ENCODE results near the gene PPP1R36. TPM values are rescaled to one million over a fixed set of nuclear protein-coding genes. Genes with fewer than 3 reads are reported as not detected.
"Not testable (repeated sequence)": the region's sequence is repeated elsewhere in the genome, so short reads cannot be mapped to it uniquely, and the experiment has no call there.

Gene PPP1R36
- polyA plus RNA-seq, 3 donors = 0.79 to 1.1 (median 1.0) TPM

DNA sequence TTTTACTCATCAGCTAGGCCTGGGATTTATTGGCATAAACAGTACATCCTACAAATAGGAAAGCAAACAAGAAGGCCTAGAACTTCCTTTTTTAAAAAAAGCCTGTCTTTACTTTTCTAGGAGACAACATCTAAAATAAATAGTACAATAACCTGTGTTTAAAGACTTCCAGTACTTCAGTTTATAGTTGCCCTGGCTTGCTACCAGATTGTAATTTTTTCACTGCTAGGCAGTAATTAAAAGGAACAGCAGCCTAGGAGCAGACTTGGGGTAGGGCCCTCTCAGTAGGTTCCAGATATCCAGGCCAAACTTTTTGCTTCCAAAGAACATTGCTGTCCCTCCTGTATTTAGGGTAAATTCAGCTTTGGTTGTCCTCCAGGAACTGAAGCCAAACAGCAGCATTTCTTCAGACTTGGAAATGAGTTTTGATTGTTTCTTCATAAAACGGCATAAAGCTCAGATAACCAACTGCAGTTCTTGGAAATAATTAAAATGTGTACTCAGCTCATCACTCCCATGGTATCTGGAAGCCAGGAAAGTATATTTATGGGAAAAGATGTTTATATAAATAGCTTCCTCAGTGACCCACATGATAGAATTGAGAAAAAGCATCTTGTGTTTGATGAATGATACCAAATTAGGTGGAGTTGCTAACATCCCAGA lies 61.7 kb downstream of the PPP1R36 start:
- DNase-seq (ENCODE audit: low read depth in 3 of 3, low spot score in 2 of 3) = no peak

DNA sequence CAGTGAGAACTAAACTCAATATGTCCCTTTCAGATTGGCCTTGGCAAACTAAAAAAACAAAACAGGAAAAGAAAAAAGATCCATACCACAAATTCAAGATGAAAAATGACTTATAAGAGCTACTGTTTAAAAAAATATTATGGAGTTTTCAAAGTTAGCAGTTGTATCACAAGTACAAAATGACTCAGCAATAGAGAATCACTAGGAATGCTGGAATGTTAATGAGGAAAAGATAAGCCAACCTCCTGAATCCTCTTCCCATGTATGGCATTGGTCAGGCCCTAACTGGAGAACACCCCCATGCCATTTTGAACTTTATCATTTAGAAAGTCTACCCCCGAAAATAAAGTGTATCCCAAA lies 62.2 kb downstream of the PPP1R36 start:
- DNase-seq (ENCODE audit: low read depth in 3 of 3, low spot score in 2 of 3) = no peak

DNA sequence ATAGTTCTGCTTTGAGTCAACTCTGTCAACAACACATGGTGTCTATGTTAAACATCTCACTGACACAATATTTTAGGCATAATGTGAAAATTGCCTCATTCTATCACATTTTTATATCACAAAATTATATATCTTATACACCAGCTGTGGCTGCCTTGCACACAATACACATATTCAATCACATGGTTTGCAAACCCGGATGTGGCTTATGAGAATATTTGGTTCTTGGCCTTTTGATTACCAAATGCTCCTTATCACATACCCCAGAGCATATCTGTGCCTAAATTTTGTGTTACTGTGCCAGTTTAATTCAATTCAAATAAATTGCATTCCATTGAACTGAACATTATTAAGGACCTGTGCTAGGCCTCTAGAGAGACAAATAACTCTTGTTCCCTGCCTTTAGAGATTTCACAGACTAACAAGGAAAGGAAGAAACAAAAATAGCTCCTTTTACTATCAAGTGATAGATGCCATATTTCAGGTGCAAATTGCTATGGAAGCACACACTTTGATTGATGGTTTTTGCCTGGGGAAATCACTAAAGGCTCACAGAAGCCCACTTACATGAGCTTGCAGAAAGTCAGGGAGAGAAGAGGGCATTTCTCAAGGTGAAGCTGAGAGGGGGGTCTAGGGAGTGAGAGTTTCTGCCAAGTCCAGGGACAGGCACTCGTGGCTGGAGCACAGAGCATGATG lies 63.4 kb downstream of the PPP1R36 start:
- DNase-seq (ENCODE audit: low read depth in 3 of 3, low spot score in 2 of 3) = no peak

DNA sequence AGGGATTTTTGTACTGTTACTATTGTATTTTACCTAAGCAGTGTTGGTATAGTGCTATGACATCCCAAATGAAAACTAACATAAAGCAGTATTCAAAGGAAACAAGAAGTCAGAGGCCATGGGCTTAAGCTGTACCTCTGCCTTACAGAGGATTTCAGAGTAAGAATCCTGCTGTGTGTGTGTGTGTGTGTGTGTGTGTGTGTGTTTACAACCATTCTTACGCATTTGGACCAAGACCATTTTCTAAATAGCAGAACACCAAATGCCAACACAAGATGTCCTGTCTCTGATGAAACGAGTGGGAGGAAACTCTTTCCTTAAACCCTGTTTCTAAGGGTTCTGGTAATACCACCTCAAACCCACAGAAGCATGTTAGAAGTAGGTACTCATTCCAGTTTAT lies 64.4 kb downstream of the PPP1R36 start:
- DNase-seq (ENCODE audit: low read depth in 3 of 3, low spot score in 2 of 3) = no peak

DNA sequence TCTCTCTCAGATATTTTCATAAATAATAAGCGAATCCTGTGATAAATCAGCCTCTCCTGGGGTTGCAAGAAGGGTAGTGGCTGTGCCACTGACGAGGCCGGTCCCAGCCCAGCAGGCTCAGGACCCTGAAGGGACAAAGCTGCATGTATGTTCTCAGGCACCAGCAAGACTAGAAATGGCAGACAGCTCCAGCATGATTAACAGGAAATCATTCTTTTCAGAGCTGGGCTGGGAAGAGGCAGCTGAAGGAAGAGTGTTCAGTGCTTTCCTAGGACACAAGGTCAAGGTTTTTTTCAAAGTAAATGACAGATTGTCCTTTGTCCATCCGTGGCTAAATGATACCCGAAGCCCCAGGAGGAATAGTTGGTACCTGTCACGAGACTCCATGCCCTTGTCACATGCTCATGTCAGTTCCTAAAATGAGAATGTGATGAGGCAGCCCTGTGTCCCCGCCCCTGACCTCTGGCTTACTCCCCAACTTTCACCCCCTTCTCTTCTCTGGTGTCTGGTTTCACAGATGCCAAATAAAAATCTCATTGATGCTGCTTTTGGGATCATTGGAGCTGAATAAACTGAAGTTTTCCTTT lies 65.1 kb downstream of the PPP1R36 start:
- DNase-seq (ENCODE audit: low read depth in 3 of 3, low spot score in 2 of 3) = no peak

DNA sequence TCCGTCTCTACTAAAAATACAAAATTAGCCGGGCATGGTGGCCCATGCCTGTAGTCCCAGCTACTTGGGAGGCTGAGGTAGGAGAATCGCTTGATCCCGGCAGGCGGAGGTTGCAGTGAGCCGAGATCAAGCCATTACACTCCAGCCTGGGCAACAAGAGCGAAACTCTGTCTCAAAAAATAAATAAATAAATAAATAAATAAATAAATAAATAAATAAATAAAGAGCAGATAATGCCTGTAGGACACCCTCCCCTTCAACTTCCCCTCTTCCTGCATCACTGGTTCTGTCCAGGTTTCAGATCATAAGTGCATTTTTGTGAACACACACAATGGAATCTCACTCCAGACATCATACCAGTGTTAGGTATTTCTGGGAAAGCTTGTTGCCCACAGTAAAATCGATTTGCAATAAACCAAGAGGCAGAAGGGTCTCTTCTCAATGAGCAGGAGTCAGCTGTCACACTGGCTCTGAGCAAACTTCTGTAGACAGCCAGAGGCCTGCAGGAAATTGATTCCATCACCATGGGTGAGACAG lies 68.2 kb downstream of the PPP1R36 start:
- DNase-seq (ENCODE audit: low read depth in 3 of 3, low spot score in 2 of 3) = not testable (repeated sequence)

DNA sequence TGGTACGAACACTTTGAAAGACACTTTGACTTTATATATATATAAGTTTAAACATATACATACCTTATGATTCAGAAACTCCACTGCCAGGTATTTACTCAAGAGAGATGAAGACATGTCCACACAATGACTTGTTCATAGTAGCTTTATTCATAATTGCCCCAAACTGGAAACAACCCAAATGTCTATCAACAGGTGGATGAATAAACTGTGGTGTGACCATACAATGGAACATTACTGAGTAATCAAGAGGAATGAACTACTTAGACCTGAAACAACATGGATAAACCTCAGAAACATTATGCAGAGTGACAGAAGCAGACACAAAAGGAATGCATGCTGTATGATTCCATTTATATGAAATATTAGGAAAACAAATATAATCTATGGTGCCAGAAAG lies 71.1 kb downstream of the PPP1R36 start:
- DNase-seq (ENCODE audit: low read depth in 3 of 3, low spot score in 2 of 3) = no peak

DNA sequence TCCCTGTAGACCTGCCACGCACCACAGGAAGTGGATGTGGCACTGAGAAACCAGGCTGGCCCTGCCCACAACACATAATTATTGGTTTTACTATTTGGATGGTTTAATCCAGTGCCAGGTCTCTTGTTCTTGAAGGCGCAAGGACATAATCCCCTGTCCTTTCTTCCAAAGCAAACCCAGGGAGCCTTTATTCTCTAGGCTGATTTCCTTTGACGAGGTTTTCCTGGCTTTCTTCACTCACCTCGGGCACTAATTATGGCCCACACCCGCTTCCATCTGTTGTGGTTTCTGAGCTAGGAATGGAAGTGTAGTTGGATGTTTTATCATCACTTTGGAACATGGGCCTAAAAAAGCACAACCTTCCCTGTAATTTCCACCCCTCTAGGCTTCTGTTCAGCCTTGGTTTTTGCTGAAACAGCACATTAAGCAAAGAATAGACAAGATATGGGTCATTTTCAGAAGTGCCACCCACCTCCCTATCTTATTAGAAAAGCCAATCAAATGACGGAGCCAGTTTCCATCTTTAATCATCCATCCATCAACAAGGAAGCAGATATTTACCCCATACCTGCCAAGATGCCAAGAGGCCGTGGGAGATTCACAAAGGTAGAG lies 73.9 kb downstream of the PPP1R36 start:
- no peak for DNase-seq (ENCODE audit: low read depth in 3 of 3, low spot score in 2 of 3)

DNA sequence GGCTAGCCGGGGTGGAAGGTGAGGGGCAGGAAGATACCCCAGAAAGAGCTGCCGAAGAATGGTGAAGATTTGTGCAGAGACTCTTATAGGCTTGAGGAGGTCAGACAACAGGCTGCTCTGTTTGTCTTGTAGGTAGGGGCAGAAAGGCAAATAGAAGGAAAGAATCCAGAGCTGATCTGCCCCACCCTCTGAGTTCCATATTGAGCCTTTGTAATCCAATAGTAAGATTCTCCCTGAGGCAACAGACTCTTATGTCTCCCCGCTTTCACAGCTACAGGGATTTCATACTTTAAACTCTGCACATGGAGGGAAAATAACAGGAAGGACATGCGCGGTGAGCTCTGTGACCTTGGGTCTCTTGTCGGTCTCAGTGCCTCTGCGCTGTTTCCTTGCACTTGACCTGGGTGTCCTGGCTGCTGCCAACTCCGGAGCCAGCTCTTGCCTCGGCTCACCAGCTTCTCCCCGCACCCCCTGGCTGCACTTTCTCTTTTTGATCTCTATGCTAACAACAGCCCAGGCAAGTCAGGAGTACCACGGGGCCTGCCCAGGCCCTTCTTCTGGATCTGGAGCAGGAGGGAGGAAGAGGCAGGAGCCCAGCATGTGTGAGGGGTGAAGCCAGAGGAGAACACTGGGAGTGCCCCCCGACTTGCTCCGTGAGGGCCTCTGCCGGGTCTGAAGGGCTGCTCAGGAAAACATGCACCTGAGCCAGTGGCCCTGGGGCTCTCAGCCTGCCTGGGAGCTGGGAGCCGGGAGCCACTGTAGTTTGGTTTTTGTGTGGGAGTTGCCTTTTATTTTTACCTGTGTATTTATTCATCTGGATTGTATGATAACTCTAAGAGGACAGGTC lies 75.8 kb downstream of the PPP1R36 start:
- DNase-seq (ENCODE audit: low read depth in 3 of 3, low spot score in 2 of 3) = no peak

DNA sequence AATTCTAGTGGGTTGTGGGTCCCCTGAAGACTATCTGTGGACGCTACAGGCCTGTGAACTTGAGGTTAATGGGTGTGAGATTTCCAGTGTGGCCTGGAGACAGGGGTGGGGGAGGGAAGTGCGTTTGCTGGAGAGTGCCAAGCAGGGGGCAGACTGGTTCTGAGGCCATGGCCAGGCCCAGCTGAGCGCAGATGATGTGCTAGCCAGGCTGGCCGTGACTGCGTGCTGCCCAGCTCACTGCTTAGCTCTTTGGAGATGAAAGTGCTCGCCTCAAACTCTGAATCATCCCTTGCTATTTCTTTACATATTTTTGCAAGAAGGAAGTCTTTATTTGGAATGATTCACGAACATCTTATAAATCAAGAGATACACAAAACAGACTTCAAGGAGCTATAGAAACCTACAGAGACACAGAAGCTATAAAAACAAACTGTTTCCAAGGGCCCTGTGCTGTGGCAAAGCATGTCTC lies 79.2 kb downstream of the PPP1R36 start:
- DNase-seq (ENCODE audit: low read depth in 3 of 3, low spot score in 2 of 3) = no peak

DNA sequence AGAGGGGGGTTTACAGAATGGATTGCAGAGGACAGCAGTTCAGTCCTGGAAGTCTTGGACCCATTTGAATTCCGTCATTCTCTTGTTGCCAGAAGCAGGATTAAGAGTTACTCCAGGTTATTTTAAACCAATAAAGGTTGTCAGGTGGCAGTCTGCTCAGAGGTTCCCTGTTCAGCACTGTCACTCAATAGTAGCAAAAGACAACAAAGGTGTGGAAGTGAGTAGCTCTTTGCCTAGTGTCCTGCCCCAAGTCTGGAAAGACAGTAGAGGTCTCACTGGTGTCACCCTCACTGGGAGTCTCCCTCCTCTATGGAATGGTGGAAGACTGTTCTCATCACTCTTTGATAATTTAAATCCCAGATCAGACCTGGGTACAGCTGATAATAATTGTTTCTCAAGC lies 81.0 kb downstream of the PPP1R36 start:
- DNase-seq (ENCODE audit: low read depth in 3 of 3, low spot score in 2 of 3) = no peak

DNA sequence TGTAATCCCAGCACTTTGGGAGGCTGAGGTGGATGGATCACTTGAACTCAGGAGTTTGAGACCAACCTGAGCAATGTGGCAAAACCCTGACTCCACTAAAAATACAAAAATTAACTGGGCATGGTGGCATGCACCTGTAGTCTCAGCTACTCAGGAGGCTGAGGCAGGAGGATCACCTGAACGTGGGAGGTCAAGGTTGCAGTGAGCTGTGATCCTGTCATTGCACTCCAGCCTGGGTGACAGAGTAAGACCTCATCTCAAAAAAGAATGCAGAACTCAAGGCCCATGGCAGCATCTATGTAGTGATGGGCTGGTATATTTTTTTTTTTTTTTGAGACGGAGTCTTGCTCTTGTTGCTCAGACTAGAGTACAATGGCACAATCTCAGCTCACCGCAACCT lies 81.5 kb downstream of the PPP1R36 start:
- DNase-seq (ENCODE audit: low read depth in 3 of 3, low spot score in 2 of 3) = not testable (repeated sequence)

DNA sequence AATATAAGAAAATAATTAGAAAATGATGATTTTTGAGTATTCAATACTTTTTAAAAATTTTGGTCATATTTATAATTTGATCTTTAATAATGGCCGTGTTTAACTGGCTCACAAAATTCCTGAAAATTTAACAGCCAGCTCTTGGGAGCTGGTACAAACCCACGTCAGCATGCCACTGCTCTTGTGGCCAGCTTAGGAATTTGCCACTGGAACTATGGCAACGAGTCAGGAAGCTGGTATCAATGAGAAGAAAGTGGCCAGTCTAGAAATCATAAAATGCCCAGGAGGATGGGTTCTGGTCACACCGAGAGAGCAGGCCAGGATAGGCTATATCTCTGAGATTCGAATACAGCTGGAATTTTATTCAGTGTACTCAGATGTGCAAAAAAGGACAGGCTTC lies 82.3 kb downstream of the PPP1R36 start:
- no peak for DNase-seq (ENCODE audit: low read depth in 3 of 3, low spot score in 2 of 3)

DNA sequence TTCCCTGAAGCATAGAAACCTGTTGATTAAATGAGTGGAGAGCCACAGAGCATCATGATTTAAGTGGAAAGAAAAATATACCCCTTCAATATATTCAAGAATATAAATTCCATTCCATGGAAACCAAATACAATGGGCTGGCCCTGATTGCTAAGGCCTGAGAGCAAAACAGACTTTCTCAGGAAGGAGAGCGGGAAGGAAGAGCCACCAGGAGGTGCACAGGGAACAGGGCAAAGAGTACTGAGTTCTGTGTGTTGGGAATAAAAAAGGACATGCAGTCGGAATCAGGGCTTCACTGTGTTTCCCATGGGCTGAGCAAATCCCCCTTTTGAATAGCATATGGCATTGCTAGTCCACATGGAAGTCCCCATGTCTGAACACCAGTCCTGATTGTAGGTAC lies 84.8 kb downstream of the PPP1R36 start:
- no peak for DNase-seq (ENCODE audit: low read depth in 3 of 3, low spot score in 2 of 3)

DNA sequence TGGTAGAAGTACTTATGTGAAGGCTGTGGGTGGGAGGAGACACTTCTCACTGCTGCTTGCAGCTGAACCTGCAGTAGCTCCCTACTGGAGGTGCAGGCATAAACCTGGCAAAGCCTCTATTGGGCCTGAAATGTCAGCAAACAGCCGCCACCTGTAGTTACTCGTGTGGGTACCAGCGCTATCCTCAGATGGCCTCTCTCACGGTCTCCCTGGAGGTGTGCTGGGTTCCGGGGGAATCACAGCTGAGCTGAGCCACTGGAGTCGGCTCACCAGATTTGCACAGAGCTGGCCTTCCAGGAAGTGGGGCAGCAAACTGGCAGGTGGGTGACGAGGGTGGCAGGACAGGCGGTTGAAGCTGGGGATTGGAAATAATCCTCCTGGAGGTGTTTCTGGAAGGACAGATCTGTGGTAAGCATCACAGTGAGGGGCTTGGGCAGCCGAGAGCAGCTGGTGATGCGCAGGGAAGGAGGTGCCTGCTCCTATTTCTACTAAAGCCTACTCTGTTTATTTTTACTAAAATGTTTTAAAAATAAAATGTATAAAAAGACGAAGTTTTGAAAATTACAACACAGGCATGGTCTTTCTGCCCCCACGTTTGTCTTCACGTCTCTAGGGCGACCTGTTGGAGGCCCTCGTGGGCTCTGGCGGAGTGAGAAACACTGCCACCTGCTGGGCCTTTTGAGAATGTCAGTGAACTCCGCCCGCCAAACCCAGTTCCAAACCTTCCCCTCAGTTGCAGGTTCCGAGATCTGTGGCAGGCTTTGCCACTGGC lies 86.6 kb downstream of the PPP1R36 start:
- peak in 2 of 3 donors; percentile 45 to 47 for DNase-seq (ENCODE audit: low read depth in 3 of 3, low spot score in 2 of 3)

DNA sequence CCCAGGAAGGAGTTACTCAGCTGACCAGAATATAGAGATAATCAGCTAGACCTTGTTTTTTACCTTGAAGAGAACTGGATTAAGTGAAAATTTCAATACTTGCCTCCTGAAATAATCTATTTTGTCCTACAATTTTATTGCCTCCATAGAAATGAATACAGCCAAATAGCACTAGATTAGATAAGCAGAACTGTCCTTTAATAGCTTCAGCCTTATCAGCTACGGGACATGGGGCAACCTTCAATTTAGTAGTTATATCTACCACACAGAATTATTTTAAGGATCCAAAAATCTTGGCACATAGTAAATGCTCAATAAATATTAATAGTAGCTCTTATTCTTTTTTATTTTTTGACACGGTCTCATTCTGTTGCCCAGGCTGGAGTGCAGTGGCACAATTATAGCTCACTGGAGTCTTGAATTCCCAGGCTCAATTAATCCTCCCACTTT lies 87.2 kb downstream of the PPP1R36 start:
- DNase-seq (ENCODE audit: low read depth in 3 of 3, low spot score in 2 of 3) = no peak

DNA sequence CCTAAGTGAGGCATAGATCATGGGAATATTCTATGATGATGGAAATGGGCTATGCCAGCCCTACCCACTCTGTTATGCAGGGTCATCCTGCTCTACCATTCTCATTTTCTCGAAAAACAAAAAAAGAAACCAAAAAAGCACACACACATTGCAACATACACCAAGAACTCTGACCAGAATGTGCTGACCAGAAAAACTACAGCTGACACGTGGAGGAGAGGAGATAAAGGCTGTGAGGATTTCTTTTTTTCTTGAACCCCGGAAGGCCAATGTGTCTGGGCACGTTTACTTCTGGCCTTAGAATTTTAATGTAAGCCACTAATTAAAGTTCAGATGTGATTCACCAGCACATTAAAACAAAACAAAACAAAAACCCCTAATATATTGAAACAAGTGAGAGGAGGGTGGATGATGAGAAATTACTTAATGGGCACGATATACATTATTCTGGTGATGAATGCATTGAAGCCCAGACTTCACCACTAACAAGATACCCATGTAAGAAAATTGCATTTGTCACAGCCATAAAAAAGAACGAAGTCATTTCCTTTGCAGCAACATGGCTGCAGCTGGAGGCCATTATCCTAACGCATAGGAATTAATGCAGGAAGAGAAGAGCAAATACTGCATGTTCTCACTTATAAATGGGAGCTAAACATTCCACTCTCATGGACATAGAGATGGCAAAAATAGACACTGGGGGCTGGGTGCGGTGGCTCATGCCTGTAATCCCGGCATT lies 88.1 kb downstream of the PPP1R36 start:
- no peak for DNase-seq (ENCODE audit: low read depth in 3 of 3, low spot score in 2 of 3)

DNA sequence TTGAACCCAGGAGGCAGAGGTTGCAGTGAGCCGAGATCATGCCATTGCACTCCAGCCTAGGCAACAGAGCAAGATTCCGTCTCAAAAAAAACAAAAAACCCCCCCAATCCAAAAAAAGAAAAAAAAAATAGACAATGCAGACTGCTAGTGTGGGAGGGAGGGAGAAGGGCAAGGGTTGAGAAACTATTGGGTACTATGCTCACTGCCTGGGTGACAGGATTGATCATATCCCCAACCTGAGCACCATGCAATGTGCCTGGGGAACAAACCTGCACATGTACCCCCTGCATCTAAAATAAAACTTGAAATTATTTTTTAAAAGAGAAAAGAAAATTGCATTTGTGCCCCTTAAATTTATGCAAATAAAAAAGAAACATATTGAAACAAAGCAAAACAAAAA lies 88.9 kb downstream of the PPP1R36 start:
- DNase-seq (ENCODE audit: low read depth in 3 of 3, low spot score in 2 of 3) = no peak
